Mononuclear cell (primary cell): Measurements from ENCODE around the gene ZNF106. TPM values are rescaled to one million over a fixed set of nuclear protein-coding genes. Genes with fewer than 3 reads are reported as not detected.
A peak's percentile ranks its signal among the peaks of the same experiment; 100 is the strongest.

Experiments used
- H3K27me3 ChIP-seq: 2 replicates; pipeline ENCODE4 v1.6.0; 2011; ENCODE audit warnings: low read length, control low read depth; ENCODE audit not compliant: insufficient read depth
- H3K4me1 ChIP-seq: 2 replicates; pipeline ENCODE4 v1.5.1; 2011; ENCODE audit warnings: mild to moderate bottlenecking, low read length, control low read depth; ENCODE audit not compliant: insufficient read depth
- H3K4me3 ChIP-seq: 2 replicates; pipeline ENCODE4 v1.5.1; 2011; ENCODE audit warnings: mild to moderate bottlenecking, low read length, moderate library complexity
- H3K9me3 ChIP-seq: 2 replicates; pipeline ENCODE4 v1.5.1; 2011; ENCODE audit warnings: low read depth, mild to moderate bottlenecking, control low read depth, low read length
- total RNA-seq: library from RNA; depleted of rRNA; stranded (reverse); fragments of >200 nt; gene quantifications from one replicate; pipeline ENCODE4 v1.2.3, GENCODE V29; 2012

The ZNF106 gene
- total RNA-seq, 1 donor: 70.6 TPM

- peak within 1 kb of the TSS; percentile 98 for H3K4me3 ChIP-seq
- H3K9me3 ChIP-seq: no peaks in the 10 kb centered on the region
Observed at GRCh38 chr15:42495361-42496212, 4.6 kb upstream of the ZNF106 start, which contains the start of gene SNAP23. Gene SNAP23, plus strand, starts transcription at chr15:42495634. Its CDS starts 16,213 bp downstream, at chr15:42511847.

GRCh38 chr15:42494998-42495360 lies 4.0 kb upstream of the ZNF106 start:
- no peaks in the 10 kb centered on the region for H3K9me3 ChIP-seq
- no peaks in the 10 kb centered on the region for H3K27me3 ChIP-seq
- H3K4me1 ChIP-seq: peaks cover 76% of the 10 kb centered on the region
- H3K4me3 ChIP-seq: peak overlapping the region; percentile 98

More at GRCh38 chr15:42495361-42496212, 4.6 kb upstream of the ZNF106 start, which contains the start of gene SNAP23:
- no peaks in the 10 kb centered on the region for H3K27me3 ChIP-seq
- H3K4me1 ChIP-seq: peaks cover 77% of the 10 kb centered on the region

GRCh38 chr15:42493679-42494078 lies 2.7 kb upstream of the ZNF106 start:
- Histone ChIP-seq H3K27me3 (no peaks in the 10 kb centered on the region), H3K9me3 (no peaks in the 10 kb centered on the region), H3K4me1 (peaks cover 85% of the 10 kb centered on the region), H3K4me3 (peak overlapping the region; percentile 27)

DNA sequence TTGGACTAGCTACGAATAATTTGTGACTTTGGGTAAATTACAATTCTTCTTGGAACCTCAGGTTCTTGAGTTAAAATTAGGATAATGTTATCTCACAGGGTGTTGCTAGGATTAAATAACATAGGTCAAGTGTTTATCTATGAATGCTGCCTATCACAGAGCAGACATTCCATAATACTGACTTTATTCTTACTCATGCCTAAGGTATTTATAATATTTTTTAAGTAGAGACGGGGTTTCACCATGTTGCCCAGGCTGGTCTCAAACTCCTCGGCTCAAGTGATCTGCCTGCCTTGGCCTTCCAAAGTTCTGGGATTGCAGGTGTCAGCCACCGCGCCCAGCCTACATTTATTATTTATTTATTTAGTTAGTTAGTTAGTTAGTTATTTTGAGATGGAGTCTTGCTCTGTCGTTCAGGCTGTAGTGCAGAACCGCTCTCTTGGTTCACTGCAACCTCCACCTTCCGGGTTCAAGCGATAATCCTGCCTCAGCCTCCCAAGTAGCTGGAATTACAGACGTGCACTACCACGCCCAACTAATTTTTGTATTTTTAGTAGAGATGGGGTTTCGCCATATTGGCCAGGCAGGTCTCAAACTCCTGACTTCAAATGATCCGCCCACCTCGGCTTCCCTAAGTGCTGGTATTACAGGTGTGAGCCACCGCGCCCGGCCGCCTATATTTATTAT lies 741 bp upstream of the ZNF106 start:
- peaks cover 74% of the 10 kb centered on the region for H3K4me1 ChIP-seq
- H3K27me3 ChIP-seq: no peaks in the 10 kb centered on the region
- H3K4me3 ChIP-seq: peak overlapping the region; percentile 100
- no peaks in the 10 kb centered on the region for H3K9me3 ChIP-seq

DNA sequence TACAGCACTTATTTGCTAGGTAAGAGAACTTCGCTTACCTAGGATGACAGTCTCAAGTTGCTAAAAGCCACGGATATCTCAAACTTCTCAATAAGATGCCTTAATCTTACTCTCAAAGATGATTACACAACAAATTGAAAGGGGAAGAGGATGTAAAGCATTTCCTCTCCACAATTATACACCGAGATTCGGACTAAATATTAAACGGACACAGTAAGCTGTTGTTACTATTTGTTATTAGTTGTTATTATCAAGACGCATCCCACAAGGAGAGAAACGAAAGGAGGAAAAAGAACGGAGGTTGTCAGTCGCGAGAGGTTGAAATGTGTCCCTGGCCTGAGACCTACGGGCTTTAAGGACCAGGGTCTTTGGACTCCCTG lies 660 bp downstream of the ZNF106 start:
- peak overlapping the region; percentile 100 for H3K4me3 ChIP-seq
- H3K27me3 ChIP-seq: no peaks in the 10 kb centered on the region
- no peaks in the 10 kb centered on the region for H3K9me3 ChIP-seq
- H3K4me1 ChIP-seq: peaks cover 64% of the 10 kb centered on the region

DNA sequence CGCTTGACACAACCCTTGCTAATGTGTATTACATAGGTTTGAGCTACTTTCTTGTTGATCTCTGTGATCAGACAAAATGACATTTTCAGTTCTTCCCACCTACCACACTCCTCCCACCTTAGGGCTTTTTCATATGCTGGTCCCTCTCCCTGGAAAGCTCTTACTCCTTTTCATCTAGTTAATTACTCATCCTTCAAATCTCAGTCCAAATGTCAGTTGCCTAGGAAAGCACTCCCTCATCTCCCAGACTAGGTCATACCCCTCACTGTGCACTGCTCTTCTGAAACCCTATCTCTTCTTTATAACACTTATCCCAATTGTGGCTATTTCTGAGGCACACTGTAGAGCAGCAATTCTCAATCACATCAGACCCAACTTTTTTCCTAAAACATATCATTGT lies 7.3 kb downstream of the ZNF106 start:
- H3K4me1 ChIP-seq: peaks cover 7% of the 10 kb centered on the region
- no peak overlapping the region for H3K4me3 ChIP-seq
- no peaks in the 10 kb centered on the region for H3K27me3 ChIP-seq
- H3K9me3 ChIP-seq: no peaks in the 10 kb centered on the region

DNA sequence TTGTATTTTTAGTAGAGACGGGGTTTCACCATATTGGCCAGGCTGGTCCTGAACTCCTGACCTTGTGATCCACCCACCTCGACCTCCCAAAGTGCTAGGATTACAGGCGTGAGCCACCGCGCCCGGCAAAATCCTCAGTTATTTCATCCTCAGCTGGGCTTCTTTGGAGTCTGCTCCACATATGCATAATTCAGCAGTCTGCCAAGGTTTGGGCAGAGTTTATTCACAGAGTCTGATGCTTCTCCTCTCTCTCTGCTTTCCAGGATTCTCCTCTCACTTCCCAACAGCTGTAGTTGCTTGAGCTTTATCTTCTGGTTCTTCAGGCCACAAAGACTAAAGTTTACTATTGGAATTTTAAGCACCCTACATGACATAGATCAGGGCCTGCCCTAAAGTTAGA lies 8.2 kb downstream of the ZNF106 start:
- Histone ChIP-seq H3K4me1 (no peaks in the 10 kb centered on the region), H3K4me3 (no peak overlapping the region), H3K27me3 (no peaks in the 10 kb centered on the region), H3K9me3 (no peaks in the 10 kb centered on the region)

DNA sequence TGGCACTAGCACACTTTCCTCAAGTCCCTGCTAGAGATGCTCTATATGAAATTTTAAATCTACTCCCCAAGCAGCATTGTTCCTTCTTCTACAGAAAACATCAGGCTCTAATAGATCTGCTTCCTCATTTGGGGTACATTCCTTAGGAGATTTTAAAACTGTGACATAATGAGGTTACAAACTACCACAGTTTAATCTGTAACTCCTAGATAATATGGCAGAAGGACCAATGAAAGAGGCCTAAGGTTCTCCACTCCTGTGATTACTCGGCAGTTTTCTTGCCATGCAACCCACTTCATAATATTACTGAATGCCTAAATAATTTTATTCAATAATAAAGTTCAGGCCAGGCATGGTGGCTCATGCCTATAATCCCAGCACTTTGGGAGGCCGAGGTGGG lies 16.1 kb downstream of the ZNF106 start:
- H3K9me3 ChIP-seq: no peaks in the 10 kb centered on the region
- peaks cover 16% of the 10 kb centered on the region for H3K4me1 ChIP-seq
- no peaks in the 10 kb centered on the region for H3K27me3 ChIP-seq
- H3K4me3 ChIP-seq: no peak overlapping the region

GRCh38 chr15:42471002-42471401 lies 19.9 kb downstream of the ZNF106 start:
- Histone ChIP-seq H3K27me3 (no peaks in the 10 kb centered on the region), H3K4me3 (no peak overlapping the region), H3K4me1 (peaks cover 16% of the 10 kb centered on the region), H3K9me3 (no peaks in the 10 kb centered on the region)

DNA sequence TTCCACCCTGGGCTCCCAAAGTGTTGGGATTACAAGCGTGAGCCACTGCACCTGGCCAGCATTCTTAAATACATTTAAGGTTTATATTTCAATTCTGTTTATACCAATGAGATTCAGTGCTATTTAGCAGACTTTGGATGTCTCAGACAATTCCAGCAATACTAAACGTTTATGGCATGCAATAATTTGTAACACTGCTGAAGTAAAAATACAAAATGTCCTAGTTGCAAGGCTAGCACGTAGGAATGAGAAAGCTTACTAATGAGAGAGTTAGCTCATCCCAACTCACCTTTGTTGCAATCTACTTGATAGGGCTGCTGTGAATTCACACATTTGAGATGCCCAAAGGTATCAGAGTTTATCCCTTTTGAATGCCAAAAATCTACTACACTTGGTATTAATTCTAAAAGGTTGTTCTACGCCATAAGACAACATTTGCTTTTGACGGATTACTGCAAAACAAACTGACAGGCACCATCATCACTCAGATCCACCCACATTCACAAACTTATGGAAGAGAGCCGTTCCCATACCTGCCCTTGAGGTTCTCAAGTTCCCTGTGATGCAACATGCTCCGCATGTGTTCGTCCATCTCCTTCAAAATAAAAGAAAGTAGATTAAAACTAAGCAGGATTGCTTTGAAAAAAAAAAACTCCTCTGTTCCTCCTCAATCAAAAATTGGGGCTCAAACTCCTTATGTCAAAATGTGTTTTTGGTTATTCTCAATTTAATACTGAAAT lies 25.3 kb downstream of the ZNF106 start:
- no peaks in the 10 kb centered on the region for H3K4me1 ChIP-seq
- H3K9me3 ChIP-seq: no peaks in the 10 kb centered on the region
- no peaks in the 10 kb centered on the region for H3K27me3 ChIP-seq
- H3K4me3 ChIP-seq: no peak overlapping the region

DNA sequence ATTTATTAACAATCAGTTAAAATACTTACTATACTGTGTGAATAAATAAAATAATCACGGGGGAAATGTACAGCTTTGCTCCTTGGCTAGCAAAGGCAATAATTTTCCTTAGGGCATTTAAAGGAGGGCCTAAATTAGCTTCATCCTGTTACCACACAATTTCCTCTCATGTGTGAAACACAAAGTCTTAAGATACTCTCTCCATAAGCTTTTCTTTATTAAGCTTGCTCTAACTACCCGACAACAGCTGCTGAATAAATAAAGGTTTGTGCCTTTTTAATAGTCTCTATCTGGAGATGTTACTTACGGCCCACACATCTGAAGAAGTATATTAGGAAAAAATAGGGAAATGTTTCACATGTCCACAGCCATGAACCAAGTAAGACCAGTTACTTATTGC lies 29.7 kb downstream of the ZNF106 start:
- Histone ChIP-seq H3K4me1 (no peaks in the 10 kb centered on the region), H3K27me3 (no peaks in the 10 kb centered on the region), H3K9me3 (no peaks in the 10 kb centered on the region), H3K4me3 (no peak overlapping the region)

GRCh38 chr15:42457445-42458442 lies 33.2 kb downstream of the ZNF106 start:
- Histone ChIP-seq H3K27me3 (no peaks in the 10 kb centered on the region), H3K4me1 (no peaks in the 10 kb centered on the region), H3K4me3 (no peak overlapping the region), H3K9me3 (no peaks in the 10 kb centered on the region)

- no peaks in the 10 kb centered on the region for H3K9me3 ChIP-seq
- no peaks in the 10 kb centered on the region for H3K4me1 ChIP-seq
- no peak overlapping the region for H3K4me3 ChIP-seq
- H3K27me3 ChIP-seq: no peaks in the 10 kb centered on the region
Observed at GRCh38 chr15:42456971-42457370, 34.0 kb downstream of the ZNF106 start.

DNA sequence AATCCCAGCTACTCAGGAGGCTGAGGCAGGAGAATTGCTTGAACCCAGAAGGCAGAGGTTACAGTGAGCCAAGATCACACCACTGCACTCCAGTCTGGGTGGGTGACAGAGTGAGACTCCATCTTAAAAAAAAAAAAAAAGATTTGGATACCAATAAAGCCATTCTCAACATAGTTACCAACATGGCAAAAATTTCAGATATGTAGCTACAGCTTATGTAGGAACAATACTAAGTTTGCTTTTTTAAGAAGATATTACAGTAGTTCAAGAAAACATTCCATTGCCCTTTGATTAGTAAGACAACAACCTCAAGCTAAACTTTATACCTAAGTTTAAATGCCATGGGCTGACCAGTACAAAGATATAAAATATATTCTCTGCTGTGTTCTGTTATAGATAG lies 34.4 kb downstream of the ZNF106 start:
- Histone ChIP-seq H3K27me3 (no peaks in the 10 kb centered on the region), H3K9me3 (no peaks in the 10 kb centered on the region), H3K4me1 (no peaks in the 10 kb centered on the region), H3K4me3 (no peak overlapping the region)
